Lower leg skin (tissue), 4 donors: ENCODE results near the gene RBBP9. TPM values are rescaled to one million over a fixed set of nuclear protein-coding genes. Genes with fewer than 3 reads are reported as not detected.

Source experiments
- DNase-seq, 2 donors: peaks; one replicate each; pipeline ENCODE4 v3.0.0-alpha.2; 2019; ENCODE audit warnings: low spot score in 2 of 2
- H3K4me3 ChIP-seq: fragments of 200-600 bp; sonication (generic); 2 replicates; pipeline ENCODE4 v1.5.1; 2017; ENCODE audit warnings: mild to moderate bottlenecking, low read depth; ENCODE audit not compliant: poor library complexity, severe bottlenecking
- POLR2A ChIP-seq, 2 donors: fragments of 450-650 bp; IDR thresholded peaks; one replicate each; pipeline ENCODE4 v1.6.1; 2016 to 2017; ENCODE audit warnings: antibody characterized with exemption in 2 of 2, mild to moderate bottlenecking in 1 of 2, moderate library complexity in 1 of 2
- WGBS, 2 donors: methylation state at CpG; one replicate each; pipeline ENCODE4 v1.1.5; 2018; 5-methylcytosine and 5-hydroxymethylcytosine counted together
- intact Hi-C: fragments of 100-400 bp; cut with DNase I; formaldehyde crosslinking; loops from one replicate; pipeline ENCODE4 v1.15.0; 2023; ENCODE audit warnings: low total_unique reads
- total RNA-seq, 4 donors: library from RNA; depleted of rRNA; stranded (reverse); fragments of >200 nt; gene quantifications; one replicate each; pipeline ENCODE4 v1.1.0, GENCODE V29; 2016
- TF ChIP-seq, protein P1 (sequence below), 3 donors: fragments of 450-650 bp; IDR thresholded peaks; one replicate each; pipeline ENCODE4 v1.5.1; 2016; ENCODE audit warnings: antibody characterized with exemption in 3 of 3, mild to moderate bottlenecking in 3 of 3, moderate library complexity in 2 of 3

The RBBP9 gene
- total RNA-seq, 4 donors from 2014 or later = 14.2 to 26.1 (median 19.4) TPM

DNA sequence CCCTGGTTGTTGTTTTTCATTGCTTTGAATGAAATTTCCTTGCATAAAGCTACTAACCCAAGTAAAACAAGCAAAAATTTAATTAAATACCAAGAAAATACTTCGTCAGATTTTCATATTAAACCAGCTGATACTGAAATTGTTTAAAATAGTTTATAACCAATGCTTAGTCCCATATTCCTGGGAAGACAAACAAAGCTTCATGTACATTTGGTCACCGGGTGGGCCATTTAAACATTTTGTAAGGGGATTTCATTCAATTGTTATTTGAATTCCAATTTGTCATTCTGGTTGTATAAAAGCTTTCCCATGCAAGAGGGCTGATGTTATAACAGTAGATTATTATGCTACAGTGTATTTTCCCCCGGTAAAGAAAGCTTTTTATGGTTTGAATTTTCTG lies 578 bp upstream of the RBBP9 start:
- DNase-seq = no peak
- intact Hi-C loops = no loop called here
- TF ChIP-seq POLR2A (IDR thresholded peaks at IDR 0.05) = no peak
- TF ChIP-seq, protein P1, sequence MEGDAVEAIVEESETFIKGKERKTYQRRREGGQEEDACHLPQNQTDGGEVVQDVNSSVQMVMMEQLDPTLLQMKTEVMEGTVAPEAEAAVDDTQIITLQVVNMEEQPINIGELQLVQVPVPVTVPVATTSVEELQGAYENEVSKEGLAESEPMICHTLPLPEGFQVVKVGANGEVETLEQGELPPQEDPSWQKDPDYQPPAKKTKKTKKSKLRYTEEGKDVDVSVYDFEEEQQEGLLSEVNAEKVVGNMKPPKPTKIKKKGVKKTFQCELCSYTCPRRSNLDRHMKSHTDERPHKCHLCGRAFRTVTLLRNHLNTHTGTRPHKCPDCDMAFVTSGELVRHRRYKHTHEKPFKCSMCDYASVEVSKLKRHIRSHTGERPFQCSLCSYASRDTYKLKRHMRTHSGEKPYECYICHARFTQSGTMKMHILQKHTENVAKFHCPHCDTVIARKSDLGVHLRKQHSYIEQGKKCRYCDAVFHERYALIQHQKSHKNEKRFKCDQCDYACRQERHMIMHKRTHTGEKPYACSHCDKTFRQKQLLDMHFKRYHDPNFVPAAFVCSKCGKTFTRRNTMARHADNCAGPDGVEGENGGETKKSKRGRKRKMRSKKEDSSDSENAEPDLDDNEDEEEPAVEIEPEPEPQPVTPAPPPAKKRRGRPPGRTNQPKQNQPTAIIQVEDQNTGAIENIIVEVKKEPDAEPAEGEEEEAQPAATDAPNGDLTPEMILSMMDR (IDR thresholded peaks at IDR 0.05) = no peak
- no peak overlapping the region for H3K4me3 ChIP-seq
- 96% methylated on average over 3 of the region's 3 CpGs for WGBS, 2 donors

DNA sequence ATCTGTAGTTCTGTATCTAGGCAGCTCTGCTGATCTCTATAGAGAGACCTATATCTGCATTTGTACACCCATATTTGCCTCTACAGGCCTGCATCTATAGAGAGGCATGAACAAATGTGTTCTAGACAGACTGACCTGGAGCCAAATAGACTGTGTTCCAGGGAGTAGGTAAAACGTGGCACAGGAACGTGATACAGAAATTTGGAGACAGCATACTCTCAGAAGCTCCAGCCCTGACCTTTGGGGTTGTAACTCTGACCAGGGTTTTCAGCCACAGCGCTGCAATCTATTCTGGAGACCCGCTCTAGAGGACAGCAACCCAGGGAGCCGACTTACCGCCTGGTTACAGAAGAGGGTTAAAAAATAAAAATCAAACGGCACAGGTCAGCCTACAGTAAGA lies 983 bp downstream of the RBBP9 start:
- 10 to 16% methylated on average over 7 of the region's 7 CpGs for WGBS, 2 donors
- DNase-seq = no peak
- no peak overlapping the region for H3K4me3 ChIP-seq
- TF ChIP-seq, protein P1 (IDR thresholded peaks at IDR 0.05) = no peak
- no peak for TF ChIP-seq POLR2A (IDR thresholded peaks at IDR 0.05)
- intact Hi-C loops = no loop called here

DNA sequence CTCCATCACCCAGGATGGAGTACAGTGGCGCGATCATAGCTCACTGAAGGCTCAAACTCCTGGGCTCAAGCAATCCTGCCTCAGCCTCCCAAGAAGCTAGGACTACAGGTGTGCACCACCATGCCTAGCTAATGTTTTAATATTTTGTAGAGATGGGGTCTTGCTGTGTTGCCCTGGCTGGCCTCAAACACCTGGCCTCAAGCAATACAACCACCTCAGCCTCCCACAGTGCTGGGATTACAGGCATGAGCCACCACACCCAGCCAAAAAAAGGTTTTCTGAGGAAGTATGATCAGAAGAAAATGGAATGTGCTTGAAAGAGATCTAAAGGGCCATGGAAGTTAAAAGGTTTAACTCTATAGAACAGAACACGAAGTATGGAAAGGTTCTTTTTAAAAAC lies 8.7 kb downstream of the RBBP9 start:
- H3K4me3 ChIP-seq = no peak overlapping the region
- WGBS, 2 donors = 95 to 99% methylated on average over 3 of the region's 3 CpGs
- intact Hi-C loops = no loop called here
- no peak for DNase-seq
- TF ChIP-seq, protein P1 (IDR thresholded peaks at IDR 0.05) = no peak
- no peak for TF ChIP-seq POLR2A (IDR thresholded peaks at IDR 0.05)

DNA sequence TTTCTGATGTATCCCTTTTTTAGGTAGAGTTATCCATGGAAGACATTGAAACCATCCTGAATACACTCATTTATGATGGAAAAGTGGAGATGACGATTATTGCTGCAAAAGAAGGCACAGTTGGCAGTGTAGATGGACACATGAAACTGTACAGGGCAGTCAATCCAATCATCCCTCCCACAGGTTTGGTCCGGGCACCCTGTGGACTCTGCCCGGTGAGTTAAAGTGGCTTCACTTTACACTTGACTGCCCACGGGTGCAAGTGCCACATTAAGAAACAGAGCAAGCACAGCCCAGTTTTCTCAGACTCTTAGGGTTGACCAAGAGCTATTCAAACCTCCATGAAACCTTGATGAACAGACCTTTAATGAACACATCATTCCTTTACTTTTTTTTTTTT lies 15.4 kb downstream of the RBBP9 start:
- WGBS, 2 donors = 85 to 97% methylated on average over 4 of the region's 4 CpGs
- H3K4me3 ChIP-seq = no peak overlapping the region
- no peak for DNase-seq
- intact Hi-C loops = no loop called here
- no peak for TF ChIP-seq POLR2A (IDR thresholded peaks at IDR 0.05)
- TF ChIP-seq, protein P1 (IDR thresholded peaks at IDR 0.05) = no peak

DNA sequence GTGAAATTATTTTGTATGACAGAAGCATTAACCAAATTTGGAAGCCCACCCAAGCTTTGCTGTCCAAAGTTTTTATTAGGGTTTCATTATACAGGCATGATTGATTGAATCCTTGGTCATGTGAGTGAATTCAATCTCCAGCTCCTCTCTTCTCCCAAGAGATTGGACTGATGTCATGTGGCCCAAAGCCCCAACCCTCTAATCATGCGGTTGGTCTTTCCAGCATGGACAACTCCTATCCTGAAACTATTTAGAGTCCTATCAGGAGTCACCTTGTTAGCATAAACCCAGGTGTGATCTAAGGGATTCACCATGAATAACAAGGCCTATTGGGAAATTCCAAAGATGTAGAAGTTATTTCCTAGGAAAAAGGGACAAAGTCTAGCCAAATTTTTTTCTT lies 19.2 kb downstream of the RBBP9 start:
- no peak for DNase-seq
- no peak overlapping the region for H3K4me3 ChIP-seq
- 64 to 71% methylated on average over 1 of the region's 1 CpG for WGBS, 2 donors
- intact Hi-C loops = no loop called here
- TF ChIP-seq, protein P1 (IDR thresholded peaks at IDR 0.05) = no peak
- TF ChIP-seq POLR2A (IDR thresholded peaks at IDR 0.05) = no peak

DNA sequence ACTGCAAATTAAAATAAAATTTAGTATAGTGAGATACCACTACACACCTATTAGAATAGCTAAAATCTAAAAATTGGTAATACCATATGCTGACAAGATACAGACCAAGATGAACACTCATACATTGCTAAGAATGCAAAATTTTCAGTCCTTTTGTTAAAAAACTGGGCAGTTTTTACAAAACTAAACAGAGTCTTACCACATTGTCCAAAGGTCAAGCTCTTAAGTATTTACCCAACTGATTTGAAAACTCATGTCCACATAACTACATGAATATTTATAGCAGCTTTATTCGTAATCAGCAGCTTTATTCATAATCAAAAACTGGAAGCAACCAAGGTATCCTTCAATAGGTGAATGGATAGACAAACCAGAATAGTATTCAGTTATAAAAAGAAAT lies 19.8 kb downstream of the RBBP9 start:
- TF ChIP-seq, protein P1 (IDR thresholded peaks at IDR 0.05) = no peak
- TF ChIP-seq POLR2A (IDR thresholded peaks at IDR 0.05) = no peak
- DNase-seq = no peak
- H3K4me3 ChIP-seq = no peak overlapping the region
- 89 to 93% methylated on average over 1 of the region's 1 CpG for WGBS, 2 donors
- intact Hi-C loops = no loop called here
